Ovary (tissue), 9 donors: ENCODE measurements around the gene MCF2L. TPM values are rescaled to one million over a fixed set of nuclear protein-coding genes. Genes with fewer than 3 reads are reported as not detected.

ENCODE experiments used
- DNase-seq, 5 donors: peaks; one replicate each; pipeline ENCODE4 v3.0.0-alpha.2; 2019 to 2020
- H3K27ac ChIP-seq, 2 donors: fragments of 200-600 bp; one replicate each; pipeline versions ENCODE4 v1.5.1 to v1.8.0; 2019 to 2022
- H3K27me3 ChIP-seq: fragments of 200-600 bp; one replicate; pipeline ENCODE4 v1.8.0; 2022
- H3K36me3 ChIP-seq: fragments of 200-600 bp; sonication (generic); one replicate; pipeline ENCODE4 v1.5.1; 2019
- H3K4me1 ChIP-seq: one replicate; pipeline ENCODE4 v1.8.1; 2013; ENCODE audit warnings: mild to moderate bottlenecking, moderate library complexity; ENCODE audit not compliant: insufficient read depth
- H3K4me3 ChIP-seq: fragments of 200-600 bp; sonication (generic); one replicate; pipeline ENCODE4 v1.5.1; 2017
- H3K9me3 ChIP-seq, 2 donors: fragments of 200-600 bp in 1 of 2; sonication (generic) in 1 of 2; one replicate each; pipeline versions ENCODE4 v1.5.1 to v1.8.1; 2013 to 2019; ENCODE audit warnings: mild to moderate bottlenecking in 1 of 2, moderate library complexity in 1 of 2
- CTCF ChIP-seq, 3 donors: fragments of 450-650 bp in 2 of 3; fragments of 200-600 bp in 1 of 3; IDR thresholded peaks; one replicate each; pipeline versions ENCODE4 v1.5.1 to v1.8.0; 2016 to 2022; ENCODE audit warnings: antibody characterized with exemption in 3 of 3, mild to moderate bottlenecking in 1 of 3
- EP300 ChIP-seq: sonication (generic); formaldehyde crosslinking; IDR thresholded peaks from one replicate; pipeline ENCODE4 v1.6.1; 2017; ENCODE audit warnings: antibody characterized with exemption
- POLR2A ChIP-seq: fragments of 450-650 bp; IDR thresholded peaks from one replicate; pipeline ENCODE4 v1.6.1; 2017; ENCODE audit warnings: antibody characterized with exemption, mild to moderate bottlenecking, moderate library complexity
- WGBS, 3 donors: extraction: QIAGEN DNeasy Blood & Tissue Kit in 1 of 3; methylation state at CpG; one replicate each; pipeline versions ENCODE4 v1.1.5 to v1.1.7; 2013 to 2017; 5-methylcytosine and 5-hydroxymethylcytosine counted together
- intact Hi-C, 4 donors: fragments of 100-400 bp; cut with DNase I; formaldehyde crosslinking; loops; one replicate each; pipeline versions ENCODE4 v1.11.0 to v1.15.1; 2022 to 2023
- polyA plus RNA-seq, 2 donors: library from polyadenylated mRNA; stranded (reverse); fragments of 200-250 nt in 1 of 2; fragments of 350-450 nt in 1 of 2; fragmentation: Illumina TruSeq in 1 of 2; extraction: RNeasy Lipid Tissue Mini Kit (QIAGEN cat#74804) in 1 of 2; gene quantifications; one replicate each; pipeline ENCODE4 v1.2.3, GENCODE V29; 2013 to 2014
- total RNA-seq, 7 donors: library from RNA; depleted of rRNA in 2 of 7; stranded (reverse); fragments of >200 nt in 2 of 7; fragmentation: NEBNext Ultra II Directional in 3 of 7; extraction: Animal tissue kit (Norgen Biotek cat#: 25700) in 3 of 7; gene quantifications; one replicate each; pipeline versions ENCODE4 v1.1.0 to v1.2.4, GENCODE V29; 2016 to 2023
- donor health status: DM: no; HTN: no; CAD: no; lungs with moderate emphysema.
- donor health status: DM: no; HTN: no; CAD: no.
- donor health status: Bipolar disorder and iron deficiency.
- donor health status: DM: yes; HTN: yes; CAD: no.
- donor health status: DM: no; HTN: no; CAD: no.
- donor health status: DM: yes; HTN: yes; CAD: no.

MCF2L gene
- total and polyA plus RNA-seq, 9 donors = 5.6 to 22.2 (median 8.7) TPM

DNA sequence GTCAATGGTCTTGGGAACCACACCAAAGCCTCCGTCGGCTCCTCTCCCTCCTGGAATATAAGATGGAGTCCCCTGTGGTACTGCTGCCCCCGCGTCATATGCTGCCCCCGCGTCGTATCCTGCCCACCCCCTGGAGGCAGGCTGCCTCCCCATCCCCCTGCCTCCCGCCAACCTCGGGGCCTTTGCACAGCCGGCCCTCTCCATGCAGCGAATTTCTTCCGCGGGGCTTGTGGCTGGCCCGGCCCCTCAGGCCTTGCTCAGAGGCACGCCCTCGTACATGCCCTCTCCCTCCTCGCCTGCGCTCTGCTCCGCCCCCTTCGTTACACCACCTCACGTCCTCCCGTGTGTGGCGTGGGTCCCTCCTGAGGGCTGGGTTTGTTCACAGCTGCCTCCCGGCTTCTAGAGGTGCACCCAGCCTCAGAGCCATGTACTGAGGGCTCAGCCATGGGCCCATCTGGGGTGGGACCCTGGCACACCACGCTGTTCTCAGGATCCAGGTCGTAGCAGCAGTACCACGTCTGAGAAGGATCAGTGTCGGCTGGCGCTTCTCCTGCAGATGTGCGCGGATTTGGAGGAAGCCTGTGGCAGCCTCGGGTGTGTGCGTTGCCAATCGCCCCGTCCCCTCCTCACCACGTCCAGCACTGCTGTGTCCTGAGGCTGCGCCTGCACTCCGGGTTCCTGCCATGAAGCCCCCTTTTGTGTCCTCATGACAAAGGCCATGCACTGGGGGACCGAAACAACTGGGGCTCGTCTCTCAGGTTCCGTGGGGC, 47.7 kb downstream of the MCF2L start:
- Histone ChIP-seq H3K4me1 (no peaks in the 10 kb centered on the region), H3K27ac (no peak overlapping the region), H3K36me3 (no peaks in the 10 kb centered on the region), H3K9me3 (no peaks in the 10 kb centered on the region), H3K27me3 (no peaks in the 10 kb centered on the region), H3K4me3 (no peak overlapping the region)
- DNase-seq = no peak
- WGBS, 3 donors = 84 to 91% (median 84%) methylated on average over 41 of the region's 41 CpGs
- intact Hi-C loops = no loop called here
- TF ChIP-seq CTCF (IDR thresholded peaks at IDR 0.05) (no peak), EP300 (no peak), POLR2A (no peak)

- no peak for DNase-seq
- Histone ChIP-seq H3K27me3 (no peaks in the 10 kb centered on the region), H3K36me3 (no peaks in the 10 kb centered on the region), H3K9me3 (no peaks in the 10 kb centered on the region), H3K4me3 (no peak overlapping the region), H3K4me1 (no peaks in the 10 kb centered on the region), H3K27ac (no peak overlapping the region)
- WGBS, 3 donors = 77 to 83% (median 82%) methylated on average over 29 of the region's 29 CpGs
- TF ChIP-seq EP300 (no peak), POLR2A (no peak), CTCF (IDR thresholded peaks at IDR 0.05) (no peak)
- intact Hi-C loops = no loop called here
Measured at GRCh38 chr13:113017506-113018215, 48.6 kb downstream of the MCF2L start.

GRCh38 chr13:113018676-113019465, 49.9 kb downstream of the MCF2L start:
- WGBS, 3 donors = 83 to 89% (median 84%) methylated on average over 33 of the region's 33 CpGs
- H3K27me3 ChIP-seq = no peaks in the 10 kb centered on the region
- intact Hi-C loops = no loop called here
- no peak for TF ChIP-seq CTCF (IDR thresholded peaks at IDR 0.05)
- no peak for TF ChIP-seq POLR2A
- no peak for TF ChIP-seq EP300
- DNase-seq = no peak
- H3K27ac ChIP-seq = no peak overlapping the region
- H3K36me3 ChIP-seq = no peaks in the 10 kb centered on the region
- H3K4me1 ChIP-seq = no peaks in the 10 kb centered on the region
- no peak overlapping the region for H3K4me3 ChIP-seq
- no peaks in the 10 kb centered on the region for H3K9me3 ChIP-seq

GRCh38 chr13:113020323-113021080, 51.5 kb downstream of the MCF2L start:
- no peak for DNase-seq
- no peak overlapping the region for H3K27ac ChIP-seq
- H3K36me3 ChIP-seq = no peaks in the 10 kb centered on the region
- no peak overlapping the region for H3K4me3 ChIP-seq
- no peaks in the 10 kb centered on the region for H3K4me1 ChIP-seq
- intact Hi-C loops = no loop called here
- 78 to 86% (median 83%) methylated on average over 17 of the region's 17 CpGs for WGBS, 3 donors
- no peaks in the 10 kb centered on the region for H3K9me3 ChIP-seq
- TF ChIP-seq EP300 = no peak
- TF ChIP-seq POLR2A = no peak
- TF ChIP-seq CTCF (IDR thresholded peaks at IDR 0.05) = no peak
- H3K27me3 ChIP-seq = no peaks in the 10 kb centered on the region
